Breast epithelium (tissue), 3 donors: ENCODE measurements around the gene FDPS.

Experiments
- CTCF ChIP-seq, 3 donors: fragments of 450-650 bp; IDR thresholded peaks; one replicate each; pipeline ENCODE4 v1.5.1; 2016 to 2017; ENCODE audit warnings: antibody characterized with exemption in 3 of 3, mild to moderate bottlenecking in 3 of 3, moderate library complexity in 3 of 3
- POLR2AphosphoS5 ChIP-seq, 3 donors: sonication (generic); formaldehyde crosslinking; IDR thresholded peaks; one replicate each; pipeline ENCODE4 v1.6.1; 2017; ENCODE audit warnings: antibody characterized with exemption in 3 of 3

GRCh38 chr1:155326631-155327037, 18.0 kb downstream of the FDPS start:
- TF ChIP-seq CTCF (IDR thresholded peaks at IDR 0.05) (no peak), POLR2AphosphoS5 (IDR thresholded peaks at IDR 0.05) (no peak)
